ENCODE measurements around the gene PGGHG. TPM values are rescaled to one million over a fixed set of nuclear protein-coding genes. Genes with fewer than 3 reads are reported as not detected.

The PGGHG gene
- total RNA-seq, 1 donor from 2014 or later = 10.1 TPM

Other genes with a start within 250 kb of the PGGHG start
- gene SCGB1C1, start 96.0 kb upstream of the PGGHG start, total RNA-seq = not detected in 2 replicates
- gene BET1L, start 81.7 kb upstream of the PGGHG start, total RNA-seq = 8.9 and 11.3 TPM in 2 replicates
- gene RIC8A, start 81.4 kb upstream of the PGGHG start, total RNA-seq = 122 and 160 TPM in 2 replicates
- 6.0 and 6.8 TPM in 2 replicates for gene SIRT3, start 52.8 kb upstream of the PGGHG start, total RNA-seq
- gene PSMD13, start 52.1 kb upstream of the PGGHG start, total RNA-seq = 141 and 161 TPM in 2 replicates
- not detected in 2 replicates for gene NLRP6, start 10.7 kb upstream of the PGGHG start, total RNA-seq
- gene IFITM5, start 10.4 kb downstream of the PGGHG start, total RNA-seq = not detected in 2 replicates
- 32.1 and 71.9 TPM in 2 replicates for gene IFITM2, start 18.7 kb downstream of the PGGHG start, total RNA-seq
- gene IFITM1, start 24.9 kb downstream of the PGGHG start, total RNA-seq = 0.20 and 0.87 TPM in 2 replicates
- gene IFITM3, start 31.7 kb downstream of the PGGHG start, total RNA-seq = 37.3 and 51.6 TPM in 2 replicates
- 0.20 and 0.65 TPM in 2 replicates for gene B4GALNT4, start 80.4 kb downstream of the PGGHG start, total RNA-seq
- gene PKP3, start 105.1 kb downstream of the PGGHG start, total RNA-seq = 0.22 and 0.40 TPM in 2 replicates
- gene SIGIRR, start 125.9 kb downstream of the PGGHG start, total RNA-seq = 32.9 and 35.7 TPM in 2 replicates
- 0.44 and 0.99 TPM in 2 replicates for gene ANO9, start 152.9 kb downstream of the PGGHG start, total RNA-seq
- gene PTDSS2, start 161.2 kb downstream of the PGGHG start, total RNA-seq = 21.8 and 31.7 TPM in 2 replicates
- gene RNH1, start 218.1 kb downstream of the PGGHG start, total RNA-seq = 165 and 169 TPM in 2 replicates
- gene HRAS, start 246.4 kb downstream of the PGGHG start, total RNA-seq = 45.4 and 47.3 TPM in 2 replicates
- gene LRRC56, start 248.4 kb downstream of the PGGHG start, total RNA-seq = 0.22 and 0.60 TPM in 2 replicates